DND-41 (cell line): ENCODE measurements around the gene PRR5L.

Source experiments
- CTCF ChIP-seq: IDR thresholded peaks from 2 replicates; pipeline ENCODE4 v1.5.1; 2012; ENCODE audit warnings: borderline replicate concordance, low read length, moderate library complexity, mild to moderate bottlenecking; ENCODE audit not compliant: poor library complexity, severe bottlenecking; ENCODE audit errors: extremely low read depth
- EZH2 ChIP-seq: IDR thresholded peaks from 3 replicates; pipeline ENCODE4 v1.6.1; 2012; ENCODE audit warnings: borderline replicate concordance, low read depth, mild to moderate bottlenecking, moderate library complexity, low read length, inconsistent platforms; ENCODE audit not compliant: severe bottlenecking

- TF ChIP-seq CTCF (peak; percentile 88), EZH2 (no peak)
Observed at GRCh38 chr11:36492724-36493304, 196.7 kb downstream of the PRR5L start.
